Erythroblast (primary cell): ENCODE measurements around the gene CACTIN.

Source experiments
- GATA1 ChIP-seq: IDR thresholded peaks from 2 replicates; pipeline ENCODE4 v1.6.1; 2011; ENCODE audit warnings: low read depth, mild to moderate bottlenecking, control low read depth, low read length, moderate library complexity
- POLR2A ChIP-seq: IDR thresholded peaks from 2 replicates; pipeline ENCODE4 v1.6.1; 2011; ENCODE audit warnings: mild to moderate bottlenecking, low read length

DNA sequence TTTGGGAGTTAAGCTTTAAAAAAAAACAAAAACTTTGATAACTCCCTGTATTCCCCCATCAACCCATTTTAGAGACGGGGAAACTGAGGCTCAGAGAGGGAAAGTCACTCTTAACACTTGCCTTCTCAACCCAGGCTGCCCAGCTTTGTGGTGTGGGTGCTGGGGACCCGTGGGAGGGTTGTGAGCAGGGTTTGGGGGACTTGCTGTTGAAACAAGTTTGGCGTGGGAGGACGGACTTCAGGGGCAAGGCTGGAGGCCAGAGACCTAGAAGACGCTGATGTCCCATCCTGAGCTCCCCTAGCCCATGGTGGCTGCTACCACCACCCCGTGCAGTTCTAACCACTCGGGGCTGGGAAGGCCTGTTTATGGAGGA, 747 bp upstream of the CACTIN start:
- TF ChIP-seq POLR2A, result no peak
- TF ChIP-seq GATA1, result no peak
